ENCODE data around the gene TAF12.
A peak's percentile ranks its signal among the peaks of the same experiment; 100 is the strongest.
"Not testable (repeated sequence)": the region's sequence is repeated elsewhere in the genome, so short reads cannot be mapped to it uniquely, and the experiment has no call there.

The TAF12 gene

GRCh38 chr1:28642847-28643635, at the start of gene TAF12:
TAF12 (minus strand) TSS chr1:28643067; CDS start chr1:28622081, 20,986 bp downstream.
- peak; percentile 76 for DNase-seq

- not testable (repeated sequence) for DNase-seq
Observed at GRCh38 chr1:28691627-28692026, 48.8 kb upstream of the TAF12 start.

- DNase-seq = no peak
Observed at GRCh38 chr1:28684937-28685336, 42.1 kb upstream of the TAF12 start.

- DNase-seq = no peak
Observed at GRCh38 chr1:28682840-28683239, 40.0 kb upstream of the TAF12 start.

GRCh38 chr1:28680151-28680550, 37.3 kb upstream of the TAF12 start:
- no peak for DNase-seq

GRCh38 chr1:28675924-28676257, 33.0 kb upstream of the TAF12 start:
- no peak for DNase-seq

- not testable (repeated sequence) for DNase-seq
Observed at GRCh38 chr1:28672971-28673370, 30.1 kb upstream of the TAF12 start.

- DNase-seq = no peak
Observed at GRCh38 chr1:28671254-28671780, 28.4 kb upstream of the TAF12 start.

GRCh38 chr1:28668956-28669723, 26.3 kb upstream of the TAF12 start:
- DNase-seq = no peak

- peak; percentile 42 for DNase-seq
Observed at GRCh38 chr1:28668191-28668955, 25.5 kb upstream of the TAF12 start, which contains the start of gene GMEB1. GMEB1 (plus strand) TSS chr1:28668784; CDS start chr1:28683613, 14,829 bp downstream.

- DNase-seq = no peak
Observed at GRCh38 chr1:28666806-28667205, 23.9 kb upstream of the TAF12 start.

- peak; percentile 65 for DNase-seq
Observed at GRCh38 chr1:28663871-28664470, 21.1 kb upstream of the TAF12 start.

GRCh38 chr1:28656335-28656734, 13.5 kb upstream of the TAF12 start:
- DNase-seq = no peak

- DNase-seq = not testable (repeated sequence)
Observed at GRCh38 chr1:28655448-28656311, 12.8 kb upstream of the TAF12 start.

GRCh38 chr1:28653870-28654269, 11.0 kb upstream of the TAF12 start:
- DNase-seq = not testable (repeated sequence)

GRCh38 chr1:28653063-28653462, 10.2 kb upstream of the TAF12 start:
- not testable (repeated sequence) for DNase-seq

GRCh38 chr1:28648474-28649198, 5.8 kb upstream of the TAF12 start, which contains the start of gene RNU11:
RNU11 (plus strand) TSS chr1:28648600.
- DNase-seq = peak; percentile 96

- peak; percentile 87 for DNase-seq
Observed at GRCh38 chr1:28648008-28648473, 5.2 kb upstream of the TAF12 start.

GRCh38 chr1:28646040-28646439, 3.2 kb upstream of the TAF12 start:
- no peak for DNase-seq

- DNase-seq = not testable (repeated sequence)
Observed at GRCh38 chr1:28645406-28645805, 2.5 kb upstream of the TAF12 start.

- DNase-seq = no peak
Observed at GRCh38 chr1:28644494-28644893, 1.6 kb upstream of the TAF12 start.
